Right lobe of liver (tissue), 4 donors: ENCODE measurements around the gene BLM.

Experiments
- POLR2A ChIP-seq: fragments of 450-650 bp; IDR thresholded peaks from one replicate; pipeline ENCODE4 v1.6.1; 2017; ENCODE audit warnings: antibody characterized with exemption, mild to moderate bottlenecking
- TF ChIP-seq, protein P1 (sequence below), 4 donors: fragments of 200-600 bp in 3 of 4; fragments of 450-650 bp in 1 of 4; IDR thresholded peaks; one replicate each; pipeline versions ENCODE4 v1.5.1 to v1.8.0; 2016 to 2022; ENCODE audit warnings: antibody characterized with exemption in 4 of 4, mild to moderate bottlenecking in 2 of 4
- donor health status: DM: no; HTN: no; CAD: no.
- donor health status: DM: no; HTN: no; CAD: no.
- donor health status: DM: no; HTN: yes; CAD: no.

- no peak for TF ChIP-seq POLR2A
- TF ChIP-seq, protein P1, sequence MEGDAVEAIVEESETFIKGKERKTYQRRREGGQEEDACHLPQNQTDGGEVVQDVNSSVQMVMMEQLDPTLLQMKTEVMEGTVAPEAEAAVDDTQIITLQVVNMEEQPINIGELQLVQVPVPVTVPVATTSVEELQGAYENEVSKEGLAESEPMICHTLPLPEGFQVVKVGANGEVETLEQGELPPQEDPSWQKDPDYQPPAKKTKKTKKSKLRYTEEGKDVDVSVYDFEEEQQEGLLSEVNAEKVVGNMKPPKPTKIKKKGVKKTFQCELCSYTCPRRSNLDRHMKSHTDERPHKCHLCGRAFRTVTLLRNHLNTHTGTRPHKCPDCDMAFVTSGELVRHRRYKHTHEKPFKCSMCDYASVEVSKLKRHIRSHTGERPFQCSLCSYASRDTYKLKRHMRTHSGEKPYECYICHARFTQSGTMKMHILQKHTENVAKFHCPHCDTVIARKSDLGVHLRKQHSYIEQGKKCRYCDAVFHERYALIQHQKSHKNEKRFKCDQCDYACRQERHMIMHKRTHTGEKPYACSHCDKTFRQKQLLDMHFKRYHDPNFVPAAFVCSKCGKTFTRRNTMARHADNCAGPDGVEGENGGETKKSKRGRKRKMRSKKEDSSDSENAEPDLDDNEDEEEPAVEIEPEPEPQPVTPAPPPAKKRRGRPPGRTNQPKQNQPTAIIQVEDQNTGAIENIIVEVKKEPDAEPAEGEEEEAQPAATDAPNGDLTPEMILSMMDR (IDR thresholded peaks at IDR 0.05): no peak
Observed at GRCh38 chr15:90838544-90838943, 121.4 kb downstream of the BLM start.
